Fibroblast of villous mesenchyme (primary cell): ENCODE results near the gene TCEAL9. TPM values are rescaled to one million over a fixed set of nuclear protein-coding genes. Genes with fewer than 3 reads are reported as not detected.

Experiments
- DNase-seq: peaks from one replicate; pipeline ENCODE4 v3.0.0-alpha.2; 2010; ENCODE audit warnings: low read depth
- H3K4me3 ChIP-seq: 2 replicates; pipeline ENCODE4 v1.5.1; 2011; ENCODE audit warnings: low read depth, mild to moderate bottlenecking, low read length
- total RNA-seq: library from RNA; depleted of rRNA; stranded (reverse); fragments of >200 nt; gene quantifications from 2 replicates; pipeline ENCODE4 v1.2.3, GENCODE V29; 2012
- TF ChIP-seq, protein P1 (sequence below): IDR thresholded peaks from 2 replicates; pipeline ENCODE4 v1.5.1; 2012; ENCODE audit warnings: low read depth, mild to moderate bottlenecking, low read length; ENCODE audit not compliant: insufficient read depth

The TCEAL9 gene, protein sequence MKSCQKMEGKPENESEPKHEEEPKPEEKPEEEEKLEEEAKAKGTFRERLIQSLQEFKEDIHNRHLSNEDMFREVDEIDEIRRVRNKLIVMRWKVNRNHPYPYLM
- 100 and 114 TPM in 2 replicates for total RNA-seq

DNA sequence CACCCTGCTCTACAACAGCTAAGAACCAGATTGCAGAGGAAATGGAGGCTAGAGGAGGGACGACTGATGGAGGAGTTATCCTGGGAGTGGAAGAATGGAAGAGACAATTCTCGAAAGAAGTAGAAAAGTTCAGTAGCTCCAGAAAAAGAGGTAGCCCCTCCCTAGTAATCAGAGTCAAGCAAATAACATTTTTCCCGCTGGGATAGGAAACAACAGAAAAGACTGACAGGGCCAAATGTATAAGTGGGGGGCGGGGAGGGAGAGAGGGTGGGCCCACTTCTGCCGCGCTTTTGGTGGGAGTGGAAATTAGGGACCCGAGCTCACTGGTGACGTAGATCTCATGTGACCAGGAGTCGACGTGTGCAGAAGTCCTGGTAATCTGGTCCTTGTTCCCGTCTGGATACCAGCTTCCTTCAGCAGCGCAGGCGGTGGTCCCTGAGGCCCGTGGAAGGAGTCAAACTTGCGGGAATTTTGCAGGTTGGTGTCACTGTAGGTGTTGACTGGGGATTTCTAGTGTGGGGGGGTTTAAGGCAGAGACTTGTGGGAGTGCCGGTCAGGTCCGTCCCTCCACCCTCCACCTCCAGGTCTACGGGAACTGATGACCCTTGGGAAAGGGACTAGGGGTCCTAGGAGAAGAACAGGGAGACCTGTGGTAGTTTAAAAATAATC, at the start of gene TCEAL9:
Gene TCEAL9, plus strand, starts transcription at position 377 of the 669 bp plus-strand sequence. CDS start 1,179 bp downstream, outside the sequence.
- DNase-seq = peak; percentile 83
- TF ChIP-seq, protein P1, sequence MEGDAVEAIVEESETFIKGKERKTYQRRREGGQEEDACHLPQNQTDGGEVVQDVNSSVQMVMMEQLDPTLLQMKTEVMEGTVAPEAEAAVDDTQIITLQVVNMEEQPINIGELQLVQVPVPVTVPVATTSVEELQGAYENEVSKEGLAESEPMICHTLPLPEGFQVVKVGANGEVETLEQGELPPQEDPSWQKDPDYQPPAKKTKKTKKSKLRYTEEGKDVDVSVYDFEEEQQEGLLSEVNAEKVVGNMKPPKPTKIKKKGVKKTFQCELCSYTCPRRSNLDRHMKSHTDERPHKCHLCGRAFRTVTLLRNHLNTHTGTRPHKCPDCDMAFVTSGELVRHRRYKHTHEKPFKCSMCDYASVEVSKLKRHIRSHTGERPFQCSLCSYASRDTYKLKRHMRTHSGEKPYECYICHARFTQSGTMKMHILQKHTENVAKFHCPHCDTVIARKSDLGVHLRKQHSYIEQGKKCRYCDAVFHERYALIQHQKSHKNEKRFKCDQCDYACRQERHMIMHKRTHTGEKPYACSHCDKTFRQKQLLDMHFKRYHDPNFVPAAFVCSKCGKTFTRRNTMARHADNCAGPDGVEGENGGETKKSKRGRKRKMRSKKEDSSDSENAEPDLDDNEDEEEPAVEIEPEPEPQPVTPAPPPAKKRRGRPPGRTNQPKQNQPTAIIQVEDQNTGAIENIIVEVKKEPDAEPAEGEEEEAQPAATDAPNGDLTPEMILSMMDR = no peak
- peak within 1 kb of the TSS; percentile 91 for H3K4me3 ChIP-seq

DNA sequence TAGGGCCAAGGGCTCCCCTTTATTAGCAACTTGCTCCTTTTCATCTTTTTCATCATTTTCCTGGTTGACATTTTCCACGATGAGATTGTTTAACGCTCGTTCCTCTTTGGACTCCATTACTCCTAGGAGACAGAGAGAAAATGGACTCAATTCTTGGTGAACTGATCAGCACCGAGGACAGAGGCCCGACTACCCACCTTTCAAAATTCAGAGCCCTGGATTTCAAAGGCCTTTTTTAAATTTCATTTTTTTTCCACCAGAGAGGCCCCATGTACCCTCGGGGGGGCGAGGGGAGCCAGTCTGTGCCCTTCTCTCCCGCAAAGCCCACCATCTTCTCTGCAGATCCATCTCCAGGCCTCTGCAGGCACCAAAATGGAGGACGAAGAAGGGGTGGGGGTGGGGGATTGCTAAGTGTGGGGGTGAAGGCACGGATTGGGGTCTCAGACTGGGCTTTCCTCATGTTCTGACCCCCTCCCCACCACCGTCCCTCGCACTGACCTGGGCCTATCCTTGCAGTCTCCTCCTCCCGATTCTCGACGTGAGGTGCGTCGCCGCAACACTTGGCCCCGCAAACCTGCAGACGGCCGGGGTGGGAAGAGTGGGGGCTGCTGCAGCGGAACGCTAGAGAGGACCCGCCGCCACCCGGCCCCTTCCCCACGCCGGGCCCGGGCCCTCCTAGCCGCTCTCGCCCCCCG, 46.3 kb upstream of the TCEAL9 start:
- peak overlapping the region; percentile 44 for H3K4me3 ChIP-seq
- no peak for DNase-seq
- TF ChIP-seq, protein P1 = no peak

DNA sequence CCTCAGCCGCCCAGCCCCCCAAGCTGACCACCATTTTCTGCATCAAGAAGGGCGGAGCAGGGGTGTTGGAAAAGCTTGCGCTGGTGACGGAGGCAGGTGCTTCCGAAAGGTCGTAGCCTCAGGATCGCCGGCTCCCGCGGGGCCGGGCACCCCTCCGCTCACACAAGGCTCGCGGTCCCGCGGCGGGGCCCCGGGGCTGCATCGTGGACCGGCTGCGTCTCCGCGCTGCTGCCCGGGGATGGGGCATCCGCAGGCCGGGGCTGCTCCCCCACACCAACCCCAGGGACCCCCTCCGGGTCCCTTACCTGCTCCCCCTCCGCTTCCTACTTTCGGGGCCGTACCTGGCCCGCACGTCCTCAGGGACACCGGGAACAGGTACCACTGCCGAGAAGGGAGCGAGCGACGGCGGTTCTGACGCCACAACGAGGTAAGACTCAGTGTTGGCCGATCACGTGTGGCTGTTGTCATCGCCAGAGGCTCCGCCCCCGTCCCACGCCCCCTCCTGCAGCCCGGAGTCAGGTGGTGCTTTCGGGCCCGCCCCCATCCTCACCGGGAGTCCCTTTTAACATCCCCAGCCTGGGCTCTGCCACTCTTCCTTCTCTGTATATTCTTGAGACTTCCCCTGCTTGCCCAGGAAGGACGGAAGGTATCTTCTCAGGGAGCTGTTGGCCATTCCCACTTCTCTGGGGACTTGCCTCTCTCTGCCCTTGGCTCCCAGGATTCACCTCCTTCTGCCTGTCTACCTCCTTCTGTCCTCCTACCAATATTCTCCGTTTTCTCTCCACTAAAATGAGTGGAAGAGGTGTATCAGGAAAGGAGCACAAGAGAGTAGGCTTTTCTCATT, 45.5 kb upstream of the TCEAL9 start, which contains the start of gene BEX2:
Gene BEX2, minus strand, starts transcription at position 436 of the 844 bp plus-strand sequence. CDS start 1,014 bp downstream, outside the sequence.
- TF ChIP-seq, protein P1 = no peak
- H3K4me3 ChIP-seq = peak within 1 kb of the TSS; percentile 44
- peak; percentile 13 for DNase-seq

DNA sequence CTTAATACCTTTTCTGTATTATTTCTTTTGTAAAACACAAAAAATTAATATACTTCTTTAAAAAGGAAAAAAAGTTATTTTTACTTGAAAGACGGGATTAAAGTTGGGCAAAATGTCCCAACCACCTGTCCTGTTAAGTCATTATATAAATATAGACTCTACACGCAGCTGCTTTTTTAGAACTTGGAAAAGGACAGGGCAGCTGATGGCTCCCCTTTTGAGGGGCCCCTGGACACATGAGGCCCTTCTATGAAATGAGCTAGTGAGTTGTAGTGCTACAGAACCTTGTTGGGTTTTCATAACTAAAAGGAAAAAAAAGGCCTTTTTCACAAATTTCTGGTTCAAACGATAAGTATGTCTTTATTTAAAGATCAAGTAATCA, 44.9 kb upstream of the TCEAL9 start:
- no peak overlapping the region for H3K4me3 ChIP-seq
- DNase-seq = no peak
- TF ChIP-seq, protein P1 = no peak

DNA sequence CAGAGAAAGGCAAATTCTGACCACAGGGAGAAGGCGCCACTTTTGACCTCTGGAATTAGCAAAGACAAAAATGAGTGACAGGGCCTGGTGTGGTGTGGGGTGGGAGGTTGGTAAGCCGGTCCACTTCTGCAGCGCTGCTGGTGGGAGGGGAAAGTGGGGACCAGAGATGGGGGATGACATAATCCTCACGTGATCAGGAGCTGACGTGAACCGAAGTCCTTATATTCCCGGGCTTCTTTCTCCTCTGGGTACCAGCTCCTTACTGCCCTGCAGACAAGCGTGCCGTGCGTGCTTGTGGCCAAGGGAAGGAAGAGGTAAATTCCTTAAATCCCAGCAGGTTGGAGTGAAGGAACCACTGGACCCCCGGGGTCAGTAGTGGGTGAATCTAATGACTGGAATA, 26.3 kb upstream of the TCEAL9 start, which contains the start of gene TCEAL7:
Gene TCEAL7, plus strand, starts transcription at position 249 of the 400 bp plus-strand sequence. CDS start 1,165 bp downstream, outside the sequence.
- TF ChIP-seq, protein P1 = no peak
- peak; percentile 31 for DNase-seq
- H3K4me3 ChIP-seq = peak within 1 kb of the TSS; percentile 40

DNA sequence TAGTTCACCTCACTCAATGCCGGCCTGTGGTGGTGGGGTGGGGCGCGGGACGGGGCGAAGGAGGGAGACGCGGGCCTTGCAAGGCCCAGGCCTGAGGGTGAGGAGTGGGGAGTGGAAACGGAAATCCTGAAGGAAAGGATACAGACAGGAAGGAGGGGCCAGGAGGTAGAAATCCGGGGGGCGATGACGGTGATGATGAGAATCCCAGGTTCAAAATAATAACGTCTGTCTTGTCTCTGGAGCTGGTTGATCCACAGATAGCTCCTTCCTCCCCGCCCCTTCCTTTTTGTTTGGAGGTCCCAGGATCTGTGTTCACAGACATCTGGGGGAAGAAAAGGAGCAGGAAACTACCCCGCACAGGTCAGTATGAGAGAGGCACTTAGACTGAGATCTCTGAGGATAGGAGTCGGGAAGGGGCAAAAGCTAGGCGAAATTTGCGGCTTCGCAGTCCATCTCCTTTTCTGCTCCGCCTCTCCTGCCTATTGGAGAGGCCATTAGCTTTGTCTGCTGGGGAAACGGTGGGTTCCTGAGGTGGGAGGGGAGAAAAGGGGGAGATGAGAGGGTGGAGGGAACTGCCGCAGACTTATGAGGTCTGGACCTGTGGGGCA, 25.5 kb upstream of the TCEAL9 start:
- TF ChIP-seq, protein P1 = no peak
- DNase-seq = peak; percentile 1
- peak overlapping the region; percentile 40 for H3K4me3 ChIP-seq
